LHCN-M2 (cell line): ENCODE results near the gene GNLY. TPM values are rescaled to one million over a fixed set of nuclear protein-coding genes. Genes with fewer than 3 reads are reported as not detected.

ENCODE experiments used
- DNase-seq: peaks from one replicate; pipeline ENCODE4 v3.0.0-alpha.2; 2012; ENCODE audit warnings: low read depth
- total RNA-seq: library from RNA; depleted of rRNA; stranded (reverse); fragments of >200 nt; gene quantifications from 2 replicates; pipeline ENCODE4 v1.2.3, GENCODE V29; 2014; rRNA removed

Gene GNLY
- total RNA-seq, 1 experiment from 2014 or later = not detected

DNA sequence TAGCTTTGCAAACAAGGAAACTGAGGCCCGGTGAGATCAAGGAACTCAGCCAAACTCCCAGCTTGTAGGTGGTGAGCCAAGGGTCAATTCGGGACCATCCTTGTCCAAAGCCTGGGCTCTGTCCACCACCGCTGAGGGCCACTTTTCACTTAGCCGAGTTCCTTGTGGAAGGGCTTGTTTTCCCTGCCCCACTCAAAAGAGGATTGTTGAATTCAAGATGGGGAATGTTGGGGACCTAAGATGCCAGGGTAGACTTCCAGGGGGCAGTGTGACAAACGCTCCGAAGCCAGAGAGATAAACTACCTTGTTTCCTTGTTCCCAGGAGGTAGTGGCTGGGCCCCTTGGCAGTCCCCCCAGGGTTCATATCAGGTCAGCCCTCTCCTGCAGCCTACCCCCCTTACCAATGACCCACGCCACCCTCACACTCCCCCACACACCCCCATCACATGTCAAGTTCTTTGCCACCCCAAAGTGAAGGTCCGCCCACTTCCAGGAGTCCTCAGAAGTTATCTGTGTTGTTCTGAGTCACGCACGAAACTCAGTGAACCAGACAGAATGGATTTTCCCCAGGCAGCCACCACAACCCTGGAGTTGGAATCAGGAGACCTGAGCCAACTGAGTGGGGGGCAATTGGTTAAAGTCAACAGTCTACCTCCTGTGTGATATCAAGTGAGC, 49.3 kb downstream of the GNLY start:
- DNase-seq = no peak

DNA sequence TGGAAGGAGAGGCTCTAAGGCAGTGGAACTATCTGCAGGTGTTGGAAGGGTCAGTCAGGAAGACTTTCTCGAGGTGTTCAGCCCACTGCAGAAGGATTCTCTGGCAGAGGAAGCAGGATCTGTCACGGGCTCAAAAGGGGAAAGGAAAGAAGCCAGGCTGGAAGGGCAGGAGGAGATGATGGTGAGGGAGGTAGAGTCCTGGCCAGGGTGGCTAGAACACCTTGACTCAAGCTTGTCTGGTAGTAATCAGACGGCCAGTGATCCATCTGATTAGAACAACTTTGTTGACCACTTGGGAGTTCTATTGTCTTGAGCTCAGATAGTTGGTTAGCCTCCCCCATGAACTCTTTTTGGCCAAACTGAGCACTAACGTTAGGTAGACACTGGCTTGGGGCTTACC, 49.9 kb downstream of the GNLY start:
- no peak for DNase-seq

DNA sequence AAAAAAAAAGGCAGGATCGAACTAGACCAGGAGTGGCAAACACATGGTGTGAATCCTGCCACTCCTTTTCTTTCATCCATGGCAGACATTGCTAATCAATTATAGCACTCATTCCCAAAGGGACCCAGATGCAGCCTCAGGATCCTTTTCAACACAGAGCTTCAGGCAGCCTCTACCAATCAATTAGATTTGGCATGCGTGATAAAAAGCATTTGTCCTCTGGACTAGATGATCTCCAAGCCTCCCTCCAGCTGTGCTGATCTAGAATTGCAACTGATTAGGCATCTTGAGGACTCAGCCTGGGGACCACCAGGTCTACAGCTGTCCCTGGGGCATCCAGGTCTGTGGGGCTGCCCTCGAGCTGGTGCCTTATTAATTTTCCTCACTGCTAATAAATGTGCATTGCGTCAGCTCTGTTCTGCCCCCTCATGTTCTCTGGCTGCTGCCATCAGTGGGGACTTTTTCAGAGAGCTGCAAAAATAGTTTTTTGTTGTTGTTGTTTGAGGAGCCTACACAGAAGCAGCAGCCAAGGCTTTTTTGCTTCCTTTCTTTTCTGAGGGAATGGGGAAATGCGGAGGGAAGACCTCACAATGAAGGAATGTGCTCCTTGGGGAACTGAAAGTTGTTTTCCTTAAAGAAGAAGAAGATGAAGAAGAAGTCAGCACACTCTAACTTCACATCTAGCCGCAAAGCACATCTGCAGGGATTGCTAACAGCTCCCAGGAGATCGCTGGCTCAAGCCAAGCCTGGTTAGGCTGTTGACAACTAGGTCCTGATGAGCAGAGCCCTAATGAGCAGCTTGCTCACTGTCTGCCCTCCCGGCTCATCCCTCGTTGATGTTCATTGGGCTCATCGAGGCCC, 50.8 kb downstream of the GNLY start:
- peak; percentile 89 for DNase-seq

DNA sequence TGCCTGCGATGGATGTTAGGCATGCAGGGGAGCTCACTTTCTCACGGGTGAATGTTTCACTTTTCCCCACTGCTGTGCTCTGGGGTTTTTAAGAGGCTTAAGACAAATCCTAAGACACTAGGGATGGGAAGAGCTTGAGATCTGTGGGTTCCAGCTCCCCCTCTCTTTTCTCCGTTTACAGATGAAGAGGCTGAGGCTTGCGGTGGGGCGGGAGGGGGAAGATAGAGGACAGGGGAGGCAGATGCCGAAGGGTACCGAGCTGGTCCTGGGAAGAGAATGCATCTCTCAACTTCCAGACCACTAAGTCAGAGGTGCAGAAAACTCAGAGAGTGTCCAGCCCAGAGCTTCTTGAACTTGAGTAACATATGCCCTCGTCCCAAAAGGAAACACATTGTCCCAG, 51.5 kb downstream of the GNLY start:
- DNase-seq = no peak

DNA sequence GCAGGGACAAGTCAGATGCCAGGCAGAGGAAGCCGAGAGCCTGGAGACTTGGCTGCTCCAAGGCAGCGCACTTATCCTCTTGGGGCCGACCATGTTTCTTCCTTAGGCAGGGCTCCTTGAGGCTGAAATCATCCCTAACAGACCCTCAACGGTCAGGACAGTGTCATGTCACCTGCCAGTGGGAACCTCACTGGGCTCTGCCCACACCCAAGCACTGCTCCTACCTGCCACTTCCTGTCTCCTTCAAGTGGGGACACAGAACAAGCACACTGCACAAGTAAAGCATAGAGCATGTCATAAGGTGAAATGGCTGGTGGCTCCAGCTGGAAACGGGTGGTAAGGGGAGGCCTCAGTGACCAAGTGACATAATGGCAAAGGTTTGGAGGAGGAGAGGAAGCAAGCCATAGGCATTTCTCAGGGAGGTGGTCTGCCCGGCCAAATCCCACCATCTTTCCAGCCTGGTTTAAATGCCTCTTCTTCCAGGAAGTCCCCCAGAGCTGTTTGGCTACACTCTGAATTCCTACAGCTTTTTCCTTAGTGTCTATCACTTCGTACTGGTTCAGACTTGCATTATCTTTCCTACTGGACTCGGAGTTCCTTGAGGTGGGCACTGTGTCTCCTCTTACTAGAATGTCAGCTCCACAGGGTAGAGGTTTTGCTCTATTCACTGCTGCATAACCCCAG, 52.3 kb downstream of the GNLY start:
- DNase-seq = no peak

DNA sequence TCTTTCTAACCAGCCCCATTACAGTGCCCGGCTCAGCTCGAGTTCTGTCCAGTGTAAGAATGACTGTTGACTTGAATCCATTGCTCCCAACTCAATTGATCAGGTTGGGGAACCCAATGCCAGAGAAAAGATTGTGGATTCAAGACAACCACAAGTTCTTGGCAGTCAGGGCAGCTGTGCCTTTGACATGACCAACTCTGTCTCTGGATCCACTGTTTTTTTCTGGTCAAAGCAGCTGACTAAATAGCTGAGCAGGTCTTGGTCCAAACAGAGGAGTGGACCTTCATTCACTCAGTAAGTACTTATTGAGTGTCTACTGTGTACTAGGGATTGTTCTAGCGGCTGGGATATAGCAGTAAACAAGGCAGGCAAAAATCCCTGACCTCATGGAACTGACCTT, 53.3 kb downstream of the GNLY start:
- DNase-seq = peak; percentile 62

DNA sequence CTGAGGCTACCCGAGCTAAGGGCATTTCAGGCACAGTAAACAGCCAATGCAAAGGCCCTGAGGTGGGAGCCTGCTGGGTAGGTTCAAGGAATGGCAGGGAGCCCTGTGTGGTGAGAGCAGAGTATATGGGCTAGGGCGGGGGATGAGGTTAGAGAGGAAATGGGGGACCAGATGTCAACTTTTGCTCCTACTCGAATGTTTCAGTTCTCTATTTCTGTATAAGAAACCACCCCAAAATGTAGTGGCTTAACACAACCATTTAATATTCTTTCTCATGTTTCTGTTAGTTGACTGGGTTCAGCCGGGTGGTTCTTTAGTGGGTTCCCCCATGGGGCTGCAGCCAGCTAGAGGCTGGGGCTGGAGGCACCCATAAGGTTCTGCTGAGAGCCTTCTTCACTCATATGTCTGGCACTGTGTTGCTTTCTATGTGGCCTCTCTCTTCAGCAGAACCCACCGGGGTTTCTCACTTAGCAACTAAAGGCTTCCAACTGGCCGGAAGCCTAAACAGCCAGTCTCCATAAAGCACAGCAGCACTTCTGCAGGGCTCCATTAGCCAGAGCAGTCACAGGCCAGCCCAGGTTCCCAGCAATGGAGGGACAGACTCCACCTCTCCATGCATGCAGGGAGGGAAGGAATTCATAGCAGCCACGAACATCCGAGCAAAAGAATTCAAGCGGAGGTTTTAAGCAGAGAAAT, 54.0 kb downstream of the GNLY start:
- no peak for DNase-seq

Other genes with a start within 250 kb of the GNLY start
- gene MAT2A, start 155.2 kb upstream of the GNLY start, total RNA-seq = 420 and 517 TPM in 2 replicates
- 115 and 134 TPM in 2 replicates for gene GGCX, start 132.9 kb upstream of the GNLY start, total RNA-seq
- gene VAMP8, start 116.8 kb upstream of the GNLY start, total RNA-seq = 21.2 and 27.1 TPM in 2 replicates
- gene VAMP5, start 109.9 kb upstream of the GNLY start, total RNA-seq = 111 and 146 TPM in 2 replicates
- gene RNF181, start 98.6 kb upstream of the GNLY start, total RNA-seq = 235 and 236 TPM in 2 replicates
- gene TMEM150A, start 91.7 kb upstream of the GNLY start, total RNA-seq = 18.9 and 24.4 TPM in 2 replicates
- 9.4 and 15.7 TPM in 2 replicates for gene C2orf68, start 82.3 kb upstream of the GNLY start, total RNA-seq
- gene USP39, start 78.2 kb upstream of the GNLY start, total RNA-seq = 68.3 and 92.4 TPM in 2 replicates
- gene SFTPB, start 26.2 kb upstream of the GNLY start, total RNA-seq = not detected in 2 replicates
- gene ATOH8, start 59.6 kb downstream of the GNLY start, total RNA-seq = 129 and 179 TPM in 2 replicates
- 34.4 and 55.0 TPM in 2 replicates for gene ST3GAL5, start 194.6 kb downstream of the GNLY start, total RNA-seq